ENCODE measurements around the gene ENDOV.

Gene ENDOV

DNA sequence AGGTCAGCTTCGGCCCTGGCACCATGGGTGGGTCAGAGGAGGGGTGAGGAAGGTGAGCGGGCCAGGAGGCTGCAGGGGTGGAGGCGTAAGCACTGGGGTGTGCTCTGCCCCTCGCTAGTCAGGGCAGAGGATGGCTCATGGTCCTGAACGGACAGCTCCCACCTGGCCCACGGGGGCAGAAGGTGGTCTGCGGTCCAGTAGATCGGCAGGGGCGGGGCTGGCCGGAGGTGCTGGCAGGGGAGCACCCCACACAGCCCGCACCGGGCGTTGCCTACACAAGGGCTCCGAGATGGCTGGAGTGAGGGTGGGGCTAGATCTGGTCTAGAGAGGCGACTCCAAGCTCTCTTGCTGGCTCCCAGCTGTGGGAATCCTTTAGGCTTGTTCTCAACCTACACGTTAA is 53.3 kb downstream of the ENDOV start:
- Mint-ChIP-seq H3K4me3 (no peak overlapping the region), H3K36me3 (no peaks in the 10 kb centered on the region), H3K27me3 (peaks cover 100% of the 10 kb centered on the region), H3K9me3 (no peaks in the 10 kb centered on the region), H3K4me1 (peaks cover 10% of the 10 kb centered on the region), H3K27ac (no peak overlapping the region)
- ATAC-seq = no peak

- H3K9me3 Mint-ChIP-seq = no peaks in the 10 kb centered on the region
- H3K27ac Mint-ChIP-seq = no peak overlapping the region
- H3K27me3 Mint-ChIP-seq = peaks cover 100% of the 10 kb centered on the region
- peaks cover 10% of the 10 kb centered on the region for H3K4me1 Mint-ChIP-seq
- no peak overlapping the region for H3K4me3 Mint-ChIP-seq
- H3K36me3 Mint-ChIP-seq = no peaks in the 10 kb centered on the region
- no peak for ATAC-seq
Measured at GRCh38 chr17:80468781-80469493, 54.0 kb downstream of the ENDOV start.

DNA sequence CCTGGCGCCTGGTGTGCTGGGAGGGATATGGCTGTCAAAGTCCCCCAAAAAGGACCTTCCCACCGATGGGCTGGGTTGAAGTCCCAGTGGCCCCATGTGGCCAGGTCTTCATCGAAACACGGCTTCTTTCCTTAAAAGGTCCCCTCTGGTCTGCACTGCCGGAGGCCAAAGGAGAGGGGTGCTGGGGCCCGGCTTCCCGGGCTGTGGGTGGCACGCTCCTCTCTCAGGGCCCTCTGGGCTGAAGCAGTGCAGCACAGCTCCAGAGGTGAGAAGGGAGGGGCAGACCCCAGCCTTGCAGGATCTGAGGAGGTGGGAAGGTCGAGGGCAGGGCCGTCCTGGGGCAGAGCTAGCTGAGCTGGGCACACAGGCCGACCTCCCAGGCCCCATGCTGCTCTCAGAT is 54.7 kb downstream of the ENDOV start:
- Mint-ChIP-seq H3K27me3 (peaks cover 100% of the 10 kb centered on the region), H3K4me1 (peaks cover 13% of the 10 kb centered on the region), H3K27ac (no peak overlapping the region), H3K9me3 (no peaks in the 10 kb centered on the region), H3K36me3 (no peaks in the 10 kb centered on the region), H3K4me3 (no peak overlapping the region)
- no peak for ATAC-seq

- peaks cover 22% of the 10 kb centered on the region for H3K4me1 Mint-ChIP-seq
- ATAC-seq = no peak
- H3K27ac Mint-ChIP-seq = no peak overlapping the region
- no peak overlapping the region for H3K4me3 Mint-ChIP-seq
- H3K36me3 Mint-ChIP-seq = no peaks in the 10 kb centered on the region
- H3K27me3 Mint-ChIP-seq = peaks cover 100% of the 10 kb centered on the region
- H3K9me3 Mint-ChIP-seq = no peaks in the 10 kb centered on the region
Measured at GRCh38 chr17:80470603-80471002, 55.6 kb downstream of the ENDOV start.

GRCh38 chr17:80471922-80472321 is 57.0 kb downstream of the ENDOV start:
- Mint-ChIP-seq H3K4me3 (no peak overlapping the region), H3K27me3 (peaks cover 88% of the 10 kb centered on the region), H3K9me3 (no peaks in the 10 kb centered on the region), H3K27ac (no peak overlapping the region), H3K36me3 (no peaks in the 10 kb centered on the region), H3K4me1 (peaks cover 23% of the 10 kb centered on the region)
- no peak for ATAC-seq

- no peak for ATAC-seq
- H3K4me1 Mint-ChIP-seq = peaks cover 23% of the 10 kb centered on the region
- no peaks in the 10 kb centered on the region for H3K9me3 Mint-ChIP-seq
- peaks cover 78% of the 10 kb centered on the region for H3K27me3 Mint-ChIP-seq
- H3K27ac Mint-ChIP-seq = no peak overlapping the region
- no peak overlapping the region for H3K4me3 Mint-ChIP-seq
- H3K36me3 Mint-ChIP-seq = no peaks in the 10 kb centered on the region
Measured at GRCh38 chr17:80472996-80473395, 58.0 kb downstream of the ENDOV start.

GRCh38 chr17:80473701-80474100 is 58.7 kb downstream of the ENDOV start:
- ATAC-seq = no peak
- Mint-ChIP-seq H3K4me1 (peaks cover 23% of the 10 kb centered on the region), H3K9me3 (no peaks in the 10 kb centered on the region), H3K4me3 (no peak overlapping the region), H3K27ac (no peak overlapping the region), H3K36me3 (no peaks in the 10 kb centered on the region), H3K27me3 (peaks cover 73% of the 10 kb centered on the region)

DNA sequence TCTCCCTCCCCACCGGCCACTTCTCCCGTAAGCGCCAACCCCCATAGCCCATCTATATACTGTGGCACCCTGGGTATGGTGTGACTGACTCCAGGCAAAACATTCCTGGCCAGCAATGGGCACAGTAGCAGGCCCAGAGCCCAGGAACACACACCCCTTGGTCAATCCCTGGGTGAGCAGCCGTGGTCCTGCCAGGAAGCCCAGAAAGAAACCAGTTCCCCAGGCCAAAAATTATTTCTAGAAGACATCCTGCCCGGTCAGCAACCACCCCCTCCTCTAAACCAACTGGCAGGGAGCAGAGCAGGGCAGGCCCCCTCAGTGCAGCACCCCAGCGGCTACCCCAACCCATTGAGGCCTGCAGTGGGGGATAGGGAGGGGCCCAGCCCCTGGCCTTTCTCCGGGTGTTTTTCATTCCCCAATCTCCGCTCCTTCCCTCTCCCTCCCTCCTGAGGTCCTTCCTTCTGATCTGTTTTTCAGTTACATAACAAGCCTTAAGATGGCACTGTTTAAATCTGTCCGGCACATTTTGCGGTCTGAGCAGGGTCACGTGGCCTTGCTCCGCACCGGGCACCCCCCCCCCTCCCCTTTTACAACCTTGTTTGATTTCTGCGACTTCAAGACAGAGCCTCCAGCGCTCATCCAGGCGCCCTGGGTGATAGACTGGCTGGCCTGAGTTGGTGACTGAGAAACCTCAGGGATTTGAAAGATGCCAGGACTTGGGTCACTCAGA is 59.4 kb downstream of the ENDOV start:
- Mint-ChIP-seq H3K27ac (no peak overlapping the region), H3K36me3 (no peaks in the 10 kb centered on the region), H3K4me3 (peak overlapping the region; percentile 57), H3K27me3 (peaks cover 73% of the 10 kb centered on the region), H3K4me1 (peaks cover 23% of the 10 kb centered on the region), H3K9me3 (no peaks in the 10 kb centered on the region)
- no peak for ATAC-seq

GRCh38 chr17:80474961-80475909 is 60.3 kb downstream of the ENDOV start:
- Mint-ChIP-seq H3K27me3 (peaks cover 73% of the 10 kb centered on the region), H3K27ac (no peak overlapping the region), H3K36me3 (no peaks in the 10 kb centered on the region), H3K9me3 (no peaks in the 10 kb centered on the region), H3K4me3 (peak overlapping the region; percentile 57), H3K4me1 (peaks cover 23% of the 10 kb centered on the region)
- ATAC-seq = no peak

GRCh38 chr17:80475910-80476876 is 61.2 kb downstream of the ENDOV start, which contains the start of gene NPTX1:
Gene NPTX1 (minus strand): TSS chr17:80476607. CDS start chr17:80476446, 161 bp downstream.
- Mint-ChIP-seq H3K4me1 (peaks cover 23% of the 10 kb centered on the region), H3K4me3 (peak within 1 kb of the TSS; percentile 57), H3K27ac (no peak within 1 kb of the TSS), H3K9me3 (no peaks in the 10 kb centered on the region), H3K27me3 (peaks cover 73% of the 10 kb centered on the region), H3K36me3 (no peaks in the 10 kb centered on the region)
- no peak for ATAC-seq

DNA sequence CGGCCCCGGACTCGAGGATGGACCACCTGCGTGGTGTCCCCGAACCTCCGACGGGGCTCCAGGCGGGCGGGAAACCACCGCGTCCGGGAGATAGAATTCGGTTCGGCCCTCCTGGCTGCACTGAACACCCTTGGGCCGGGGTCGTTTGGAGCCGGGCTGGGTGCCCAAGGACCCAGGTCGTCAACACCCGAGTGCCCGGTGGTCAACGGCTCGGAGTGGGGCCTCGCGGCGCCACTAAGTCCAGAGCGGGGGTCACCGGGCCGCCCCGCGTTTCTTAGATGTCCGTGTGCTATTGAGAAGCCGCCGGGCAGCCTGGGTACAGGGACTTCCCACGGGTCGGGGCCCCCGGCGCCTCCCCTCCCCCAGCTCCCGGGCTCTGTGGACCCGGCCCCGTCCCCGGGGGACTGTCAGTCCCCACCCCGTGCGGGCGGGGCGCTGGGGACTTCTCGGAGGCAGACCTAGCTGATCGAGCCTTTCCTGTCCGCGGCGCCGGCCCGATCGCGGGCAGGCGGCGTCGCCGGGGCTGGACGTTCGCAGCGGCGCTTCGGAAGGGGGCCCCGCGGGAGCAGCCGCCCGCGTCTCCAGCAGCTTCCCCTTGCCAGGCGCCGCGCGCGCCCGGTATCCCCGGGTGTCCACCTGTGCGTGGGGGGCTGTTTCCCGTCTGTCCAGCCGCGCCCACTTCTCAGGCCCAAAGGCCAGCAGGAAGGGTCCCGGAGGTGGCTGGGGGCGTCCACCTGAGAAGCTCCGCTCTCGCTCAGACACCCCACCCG is 62.1 kb downstream of the ENDOV start:
- Mint-ChIP-seq H3K27ac (no peak overlapping the region), H3K9me3 (no peaks in the 10 kb centered on the region), H3K27me3 (peaks cover 73% of the 10 kb centered on the region), H3K4me3 (no peak overlapping the region), H3K36me3 (no peaks in the 10 kb centered on the region), H3K4me1 (peaks cover 17% of the 10 kb centered on the region)
- no peak for ATAC-seq

DNA sequence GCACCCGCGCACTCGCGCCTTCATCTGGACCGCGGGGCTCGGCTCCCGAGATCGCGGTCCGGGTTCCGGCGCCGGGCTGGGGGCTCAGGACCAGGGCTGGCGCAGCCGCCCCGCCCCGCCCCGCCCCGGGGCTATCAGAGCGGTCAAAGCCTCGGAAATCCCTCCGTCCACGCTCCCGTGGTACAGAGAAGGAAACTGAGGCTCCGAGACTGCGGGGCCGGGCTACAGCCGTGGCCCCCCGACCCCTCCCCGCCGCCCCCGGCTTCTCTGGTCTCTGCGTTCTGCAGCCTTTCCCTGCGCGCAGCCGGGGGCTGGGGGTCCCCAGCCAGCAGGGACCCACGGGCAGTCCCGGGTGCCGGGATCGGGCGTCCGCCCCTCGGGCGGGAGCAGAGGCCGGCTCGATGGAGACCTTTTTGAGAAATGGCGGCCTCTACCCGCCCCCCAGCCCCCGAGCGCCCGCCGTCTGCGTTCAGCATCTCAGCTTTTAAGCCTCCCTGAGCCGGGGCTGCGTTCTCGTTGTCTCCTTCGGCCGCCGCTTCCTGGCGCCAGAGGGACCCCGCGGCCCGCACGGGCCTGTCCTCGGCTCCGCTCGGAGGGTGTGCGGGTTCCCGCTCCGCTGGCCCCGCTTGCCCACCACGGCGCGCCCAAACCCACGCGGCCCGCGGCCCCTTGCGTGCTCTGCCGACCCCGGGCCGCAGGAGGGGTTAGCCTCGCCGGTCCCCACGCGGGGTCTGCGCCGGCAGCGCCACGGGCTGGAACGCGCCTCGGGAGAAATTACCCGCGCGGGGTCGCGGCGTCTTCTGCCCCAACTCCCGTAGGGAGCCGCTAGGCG is 62.9 kb downstream of the ENDOV start:
- peaks cover 73% of the 10 kb centered on the region for H3K27me3 Mint-ChIP-seq
- H3K27ac Mint-ChIP-seq = no peak overlapping the region
- H3K4me1 Mint-ChIP-seq = peaks cover 13% of the 10 kb centered on the region
- no peaks in the 10 kb centered on the region for H3K36me3 Mint-ChIP-seq
- H3K9me3 Mint-ChIP-seq = no peaks in the 10 kb centered on the region
- no peak overlapping the region for H3K4me3 Mint-ChIP-seq
- no peak for ATAC-seq
